ENCODE data around the gene DDAH1. TPM values are rescaled to one million over a fixed set of nuclear protein-coding genes. Genes with fewer than 3 reads are reported as not detected.
"Not testable (repeated sequence)": the region's sequence is repeated elsewhere in the genome, so short reads cannot be mapped to it uniquely, and the experiment has no call there.

The DDAH1 gene
- 14.0 and 15.5 TPM in 2 replicates for total RNA-seq
- 8.3 and 9.1 TPM in 2 replicates for polyA plus RNA-seq

- peak; percentile 74 to 75 for DNase-seq (ENCODE audit: low read depth in 1 of 2, low spot score in 1 of 2)
- no peak for TF ChIP-seq CTCF (IDR thresholded peaks at IDR 0.05; ENCODE audit: low read depth, low read length)
- Histone ChIP-seq H3K4me3 (peak within 1 kb of the TSS; percentile 77), H3K9me3 (ENCODE audit: low read depth) (no peaks in the 10 kb centered on the region), H3K27me3 (peaks cover 50% of the 10 kb centered on the region), H3K27ac (no peak within 1 kb of the TSS), H3K36me3 (no peaks in the 10 kb centered on the region), H3K4me1 (ENCODE audit: low read depth) (no peaks in the 10 kb centered on the region)
Measured at GRCh38 chr1:85465099-85465785, at the start of gene DDAH1. Gene DDAH1, minus strand, starts transcription at chr1:85465159. Its CDS starts 114 bp downstream, at chr1:85465045.

- not testable (repeated sequence) for DNase-seq (ENCODE audit: low read depth in 1 of 2, low spot score in 1 of 2); H3K27ac ChIP-seq; H3K27me3 ChIP-seq; H3K4me1 ChIP-seq (ENCODE audit: low read depth); H3K4me3 ChIP-seq; H3K9me3 ChIP-seq (ENCODE audit: low read depth); H3K36me3 ChIP-seq
Measured at GRCh38 chr1:85513998-85514397, 49.0 kb upstream of the DDAH1 start.

GRCh38 chr1:85504417-85504816 lies 39.5 kb upstream of the DDAH1 start:
- Histone ChIP-seq H3K4me3 (no peak overlapping the region), H3K4me1 (ENCODE audit: low read depth) (no peaks in the 10 kb centered on the region), H3K27me3 (no peaks in the 10 kb centered on the region), H3K36me3 (no peaks in the 10 kb centered on the region), H3K27ac (no peak overlapping the region), H3K9me3 (ENCODE audit: low read depth) (no peaks in the 10 kb centered on the region)
- no peak for DNase-seq (ENCODE audit: low read depth in 1 of 2, low spot score in 1 of 2)
- TF ChIP-seq CTCF (IDR thresholded peaks at IDR 0.05; ENCODE audit: low read depth, low read length): no peak

- TF ChIP-seq CTCF (IDR thresholded peaks at IDR 0.05; ENCODE audit: low read depth, low read length): peak; percentile 74
- Histone ChIP-seq H3K27me3 (no peaks in the 10 kb centered on the region), H3K4me3 (no peak overlapping the region), H3K27ac (no peak overlapping the region), H3K36me3 (no peaks in the 10 kb centered on the region), H3K4me1 (ENCODE audit: low read depth) (no peaks in the 10 kb centered on the region), H3K9me3 (ENCODE audit: low read depth) (no peaks in the 10 kb centered on the region)
- peak; percentile 51 to 89 for DNase-seq (ENCODE audit: low read depth in 1 of 2, low spot score in 1 of 2)
Measured at GRCh38 chr1:85502625-85503083, 37.7 kb upstream of the DDAH1 start.

GRCh38 chr1:85502171-85502570 lies 37.2 kb upstream of the DDAH1 start:
- no peaks in the 10 kb centered on the region for H3K4me1 ChIP-seq (ENCODE audit: low read depth)
- no peak overlapping the region for H3K4me3 ChIP-seq
- TF ChIP-seq CTCF (IDR thresholded peaks at IDR 0.05; ENCODE audit: low read depth, low read length): no peak
- no peaks in the 10 kb centered on the region for H3K36me3 ChIP-seq
- DNase-seq (ENCODE audit: low read depth in 1 of 2, low spot score in 1 of 2): peak in 1 of 2 donors; percentile 70
- H3K9me3 ChIP-seq (ENCODE audit: low read depth): no peaks in the 10 kb centered on the region
- no peak overlapping the region for H3K27ac ChIP-seq
- H3K27me3 ChIP-seq: no peaks in the 10 kb centered on the region

GRCh38 chr1:85501355-85501898 lies 36.5 kb upstream of the DDAH1 start:
- Histone ChIP-seq H3K27me3 (no peaks in the 10 kb centered on the region), H3K4me1 (ENCODE audit: low read depth) (no peaks in the 10 kb centered on the region), H3K27ac (no peak overlapping the region), H3K4me3 (no peak overlapping the region), H3K36me3 (no peaks in the 10 kb centered on the region), H3K9me3 (ENCODE audit: low read depth) (no peaks in the 10 kb centered on the region)
- DNase-seq (ENCODE audit: low read depth in 1 of 2, low spot score in 1 of 2): no peak
- no peak for TF ChIP-seq CTCF (IDR thresholded peaks at IDR 0.05; ENCODE audit: low read depth, low read length)

Data from cardiac muscle cell (in vitro differentiated cells and primary cell).